ENCODE data around the gene METTL27.
"Not testable (repeated sequence)": the region's sequence is repeated elsewhere in the genome, so short reads cannot be mapped to it uniquely, and the experiment has no call there.

Gene METTL27

DNA sequence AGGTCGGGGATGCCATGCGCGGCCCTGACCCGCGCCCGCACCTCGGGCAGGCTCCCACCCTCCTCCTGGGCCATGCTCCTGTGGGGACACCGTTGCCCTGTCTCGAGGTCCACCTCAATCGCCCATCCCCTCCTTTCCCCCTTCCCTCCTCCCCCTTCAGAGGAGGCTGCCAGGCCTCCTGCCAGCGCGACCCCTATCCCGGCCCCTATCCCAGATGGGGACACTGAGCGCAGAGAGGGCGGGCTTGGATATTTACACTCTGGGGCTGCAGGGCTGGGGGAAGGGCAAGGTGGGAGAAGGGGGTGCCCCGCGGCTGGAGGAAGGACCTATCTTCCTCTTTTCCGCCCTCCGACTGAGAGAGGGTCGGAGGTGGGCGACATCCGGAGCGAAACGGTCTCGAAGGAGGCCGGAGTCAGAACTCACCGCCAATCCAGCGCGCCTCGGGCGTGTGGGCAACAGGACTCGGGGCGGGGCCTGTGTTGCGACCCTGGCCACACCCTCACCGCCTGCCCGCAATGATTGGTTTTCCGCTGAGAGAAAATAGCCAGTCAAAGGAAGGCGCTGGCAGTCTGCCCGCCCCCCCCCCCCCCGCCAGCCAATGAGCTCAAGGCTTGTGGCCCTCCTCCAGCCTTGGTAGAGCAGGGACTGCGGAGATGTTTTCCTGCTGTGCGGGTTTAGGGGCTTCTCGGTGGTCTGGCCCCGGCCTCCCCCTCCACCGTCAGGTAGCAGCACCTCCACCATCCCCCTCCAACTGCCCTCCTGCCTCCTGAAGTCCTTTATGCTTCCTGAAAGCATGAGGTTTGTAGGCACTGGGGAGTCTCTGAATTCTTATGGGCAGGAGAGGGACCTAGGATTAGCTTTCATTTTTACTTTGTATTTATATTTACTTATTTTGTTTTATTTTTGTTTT lies at the start of gene METTL27:
Gene METTL27, minus strand, starts transcription at position 450 of the 910 bp plus-strand sequence. Its CDS starts 376 bp downstream, at position 74.
- peak; percentile 84 to 89 (median 85) for DNase-seq (ENCODE audit: low read depth in 2 of 3, low spot score in 1 of 3)

DNA sequence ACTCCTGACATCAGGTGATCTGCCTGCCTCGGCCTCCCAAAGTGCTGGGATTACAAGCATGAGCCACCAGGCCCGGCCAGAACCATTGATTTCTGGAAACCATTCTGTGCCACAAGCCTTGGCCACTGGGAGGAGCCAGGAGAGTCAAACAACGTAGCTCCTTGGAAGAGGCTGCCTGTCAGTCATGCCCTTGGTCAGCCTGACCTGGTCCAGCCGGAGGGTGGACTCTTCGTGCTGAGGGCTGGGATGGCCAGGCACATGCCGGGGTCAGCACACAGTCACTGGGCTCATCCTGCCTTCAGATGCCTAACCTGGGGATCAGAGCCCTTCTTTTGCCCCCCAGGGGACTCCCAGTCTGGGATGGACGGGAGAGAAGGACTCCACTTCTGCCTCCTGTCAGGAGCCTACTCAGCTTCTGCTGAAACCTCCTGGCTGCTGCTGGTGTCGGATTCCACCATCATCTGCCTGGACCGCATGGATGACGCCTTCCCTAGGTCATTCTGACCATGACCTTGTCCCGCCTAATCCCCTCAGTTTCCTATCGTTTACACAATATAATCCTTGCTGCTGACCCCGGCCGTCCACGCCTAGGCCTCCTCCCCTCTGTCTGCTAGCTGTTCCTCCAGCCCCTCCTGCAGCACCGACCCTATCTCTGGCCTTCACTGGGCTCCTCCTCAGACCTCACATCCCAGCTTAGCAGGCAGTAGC lies 49.0 kb upstream of the METTL27 start:
- no peak for DNase-seq (ENCODE audit: low read depth in 2 of 3, low spot score in 1 of 3)

GRCh38 chr7:73890555-73891147 lies 48.3 kb upstream of the METTL27 start:
- DNase-seq (ENCODE audit: low read depth in 2 of 3, low spot score in 1 of 3) = no peak

GRCh38 chr7:73888959-73889358 lies 46.6 kb upstream of the METTL27 start:
- no peak for DNase-seq (ENCODE audit: low read depth in 2 of 3, low spot score in 1 of 3)

GRCh38 chr7:73887762-73888161 lies 45.4 kb upstream of the METTL27 start:
- no peak for DNase-seq (ENCODE audit: low read depth in 2 of 3, low spot score in 1 of 3)

DNA sequence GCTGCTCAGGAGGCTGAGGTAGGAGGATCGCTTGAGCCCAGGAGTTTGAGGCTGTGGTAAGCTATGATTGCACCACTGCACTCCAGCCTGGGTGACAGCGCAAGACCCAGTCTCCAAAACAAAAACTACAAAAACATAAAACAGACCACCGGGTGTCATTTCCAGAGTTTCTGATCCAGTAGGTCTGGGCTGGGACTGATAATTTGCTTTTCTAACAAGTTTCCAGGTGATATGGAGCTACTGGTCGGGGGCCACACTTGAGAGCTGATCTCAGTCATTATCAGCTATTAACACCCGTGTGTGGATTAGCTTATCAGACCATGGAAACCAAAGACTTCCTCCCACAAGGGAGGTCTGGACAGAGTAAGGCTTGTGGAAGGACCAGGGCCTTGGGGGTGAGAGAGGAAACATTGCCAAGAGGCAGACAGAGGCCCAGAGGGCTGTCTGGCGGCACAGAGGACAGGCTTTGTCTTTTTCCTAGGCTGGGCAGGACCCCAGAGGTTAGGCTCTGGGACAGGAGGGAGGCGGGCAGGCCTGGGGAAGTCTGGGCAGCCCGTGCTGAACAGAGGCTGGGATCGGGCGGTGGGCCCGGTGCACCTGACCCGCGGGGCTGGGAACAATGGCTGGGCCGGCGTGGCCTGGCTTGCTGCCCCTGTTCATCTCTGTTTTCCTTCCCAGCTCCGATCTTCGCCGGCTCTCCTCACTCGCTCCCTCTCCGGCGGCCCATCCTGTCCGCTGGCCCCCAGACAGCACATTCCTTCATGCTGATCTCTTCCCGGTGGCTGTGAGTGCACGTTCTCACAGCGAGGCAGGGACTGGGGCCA lies 43.9 kb upstream of the METTL27 start:
- DNase-seq (ENCODE audit: low read depth in 2 of 3, low spot score in 1 of 3) = no peak

DNA sequence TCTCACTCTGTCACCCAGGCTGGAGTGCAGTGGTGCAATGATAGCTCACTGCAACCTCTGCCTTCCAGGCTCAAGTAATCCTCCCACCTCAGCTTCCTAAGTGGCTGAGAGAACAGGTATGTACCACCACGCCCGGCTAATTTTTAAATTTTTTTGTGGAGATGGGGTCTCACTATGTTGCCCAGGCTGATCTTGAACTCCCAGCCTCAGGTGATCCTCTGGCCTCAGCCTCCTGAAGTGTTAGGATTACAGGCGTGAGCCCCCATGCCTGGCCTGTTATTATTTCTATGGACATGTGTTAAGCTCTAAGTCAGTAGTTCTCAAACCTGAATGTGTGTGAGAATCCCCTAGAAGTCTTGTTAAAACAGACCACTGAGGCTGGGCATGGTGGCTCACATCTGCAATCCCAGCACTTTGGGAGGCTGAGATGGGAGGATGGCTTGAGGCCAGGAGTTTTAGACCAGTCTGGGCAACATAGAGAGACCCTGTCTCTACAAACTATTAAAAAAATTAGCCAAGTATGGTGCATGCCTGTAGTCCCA lies 43.2 kb upstream of the METTL27 start:
- no peak for DNase-seq (ENCODE audit: low read depth in 2 of 3, low spot score in 1 of 3)

- DNase-seq (ENCODE audit: low read depth in 2 of 3, low spot score in 1 of 3) = not testable (repeated sequence)
Measured at GRCh38 chr7:73884867-73885422, 42.6 kb upstream of the METTL27 start.

GRCh38 chr7:73882047-73882402 lies 39.7 kb upstream of the METTL27 start:
- DNase-seq (ENCODE audit: low read depth in 2 of 3, low spot score in 1 of 3) = no peak

DNA sequence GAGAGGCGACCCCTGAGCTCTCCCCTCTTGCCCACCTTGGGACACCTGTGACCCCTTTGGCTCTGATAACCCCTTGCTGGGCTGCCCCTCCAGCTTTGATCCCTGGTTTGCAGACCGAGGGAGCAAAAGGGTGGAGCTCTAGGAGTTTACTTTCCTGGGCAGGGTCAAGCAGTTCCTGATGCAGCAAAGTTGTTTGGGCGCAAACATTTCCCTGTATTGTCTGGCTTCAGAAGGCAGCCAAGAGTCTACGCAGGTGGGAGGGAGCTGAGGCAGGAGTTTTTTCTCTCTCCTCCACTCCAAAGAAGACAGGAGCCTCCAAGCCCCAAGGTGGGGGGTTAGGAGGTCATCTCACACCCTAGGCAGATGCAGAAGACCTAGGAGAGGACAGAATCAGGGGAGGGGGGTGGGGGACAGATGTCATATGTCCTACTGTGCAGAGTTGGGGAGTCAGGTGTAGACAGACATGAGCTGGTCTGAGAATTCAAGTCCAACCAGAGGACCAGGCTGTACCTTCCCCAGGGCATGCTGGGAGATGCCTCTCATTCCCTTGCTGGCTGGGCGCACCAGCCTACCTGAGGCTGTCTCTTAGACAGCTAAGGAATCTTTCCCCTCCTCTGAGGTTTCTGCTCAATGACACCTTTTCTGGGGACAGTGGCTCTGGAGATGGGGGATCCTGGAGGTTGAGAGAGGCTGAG lies 39.2 kb upstream of the METTL27 start:
- DNase-seq (ENCODE audit: low read depth in 2 of 3, low spot score in 1 of 3) = no peak

DNA sequence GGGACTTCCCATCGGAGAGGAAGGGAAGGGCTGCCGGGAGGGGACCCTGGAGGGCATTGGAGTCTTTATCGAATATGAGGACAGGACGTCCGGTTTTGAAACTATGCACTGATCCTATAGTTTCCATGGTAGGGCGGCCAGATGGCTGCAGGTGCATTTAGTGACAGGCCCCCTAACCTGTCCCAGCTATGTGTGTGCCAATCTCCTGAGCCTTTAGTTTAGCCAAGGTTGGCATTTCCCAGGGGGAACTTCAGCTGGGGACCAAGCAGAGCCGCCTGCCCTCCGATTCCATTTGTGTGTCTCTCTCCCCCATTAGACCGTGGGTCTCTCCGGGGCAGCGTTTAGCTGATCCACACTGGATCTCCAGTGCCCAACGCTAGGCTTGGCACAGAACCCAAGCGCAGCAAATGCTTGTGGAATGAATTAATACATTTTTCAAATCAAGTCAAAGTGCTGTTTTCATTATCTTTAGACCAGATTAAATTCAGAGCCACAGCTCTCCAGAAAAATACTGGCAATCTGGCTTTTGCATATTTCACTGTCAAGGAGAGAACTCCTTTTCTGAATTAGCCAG lies 38.5 kb upstream of the METTL27 start:
- no peak for DNase-seq (ENCODE audit: low read depth in 2 of 3, low spot score in 1 of 3)

DNA sequence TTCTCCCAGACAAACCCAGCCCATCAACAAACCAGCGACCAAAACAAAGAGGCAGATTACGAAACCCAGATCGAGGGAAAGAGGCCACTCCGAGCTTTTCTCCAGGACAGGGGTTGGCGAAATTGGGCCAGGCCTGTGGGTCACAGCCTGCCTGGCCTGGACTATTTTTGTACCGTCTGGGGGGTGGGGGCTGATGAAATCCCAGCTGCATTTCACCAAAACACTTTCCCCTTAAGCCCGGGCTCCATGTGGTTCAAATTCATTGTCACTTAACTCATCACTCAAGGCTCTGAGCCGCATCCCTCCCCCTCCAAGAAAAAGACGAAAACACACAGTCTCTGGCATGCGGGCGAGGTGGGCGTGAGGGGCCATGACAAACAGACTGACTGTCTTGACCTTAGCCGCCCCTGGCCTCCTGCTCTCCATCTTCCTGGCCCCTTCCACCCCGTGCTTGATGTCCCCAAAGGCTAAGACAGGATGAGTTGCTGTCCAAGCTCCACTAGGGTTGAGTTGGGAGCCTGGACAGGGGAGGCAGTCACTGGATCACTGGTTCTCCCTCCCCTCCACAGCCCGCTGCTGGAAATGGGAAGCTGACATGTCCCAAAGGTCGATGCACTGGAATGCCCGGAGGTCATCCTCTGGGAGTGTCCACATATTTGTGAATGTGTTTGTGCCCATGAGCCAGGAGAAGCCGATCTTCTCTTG lies 37.8 kb upstream of the METTL27 start:
- DNase-seq (ENCODE audit: low read depth in 2 of 3, low spot score in 1 of 3) = no peak

DNA sequence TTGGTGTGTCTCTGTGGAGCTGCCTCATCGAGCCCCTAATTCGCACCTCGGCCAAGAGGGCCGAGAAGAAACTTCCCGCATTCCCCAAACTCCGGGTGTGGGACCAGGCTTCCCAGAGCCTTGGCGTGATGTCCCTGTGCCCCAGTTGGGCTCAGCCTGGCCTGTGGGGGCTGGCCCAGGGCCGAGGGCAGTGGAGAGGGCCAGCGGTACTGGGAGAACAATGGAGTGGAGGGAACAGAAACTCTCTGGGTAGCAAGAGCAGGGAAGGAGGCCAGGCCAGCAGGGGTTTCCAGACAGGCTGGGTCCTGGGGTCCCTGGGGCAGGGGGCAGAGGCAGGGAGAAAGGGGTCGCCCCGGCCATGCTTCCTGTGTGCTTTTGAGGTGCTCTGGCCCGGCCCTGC lies 34.7 kb upstream of the METTL27 start:
- no peak for DNase-seq (ENCODE audit: low read depth in 2 of 3, low spot score in 1 of 3)

DNA sequence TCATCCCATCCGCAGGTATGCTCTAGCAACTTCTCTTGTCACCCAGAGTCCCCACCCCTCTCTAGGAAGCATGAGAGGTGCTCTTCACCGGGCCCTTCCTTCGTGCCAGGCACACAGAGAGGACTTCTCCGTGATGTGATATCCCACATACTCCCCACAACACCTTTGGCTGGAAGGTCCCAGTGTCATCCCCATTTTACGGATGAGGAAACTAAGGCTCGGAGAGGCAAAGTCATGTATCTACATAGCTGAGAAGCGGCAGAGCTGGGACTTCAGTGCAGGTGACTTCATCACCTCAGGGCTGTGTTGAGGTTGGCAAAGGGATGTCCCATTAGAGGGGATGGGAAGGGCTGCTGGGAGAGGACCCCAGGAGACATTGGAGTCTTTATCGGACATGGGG lies 34.0 kb upstream of the METTL27 start:
- DNase-seq (ENCODE audit: low read depth in 2 of 3, low spot score in 1 of 3) = no peak

DNA sequence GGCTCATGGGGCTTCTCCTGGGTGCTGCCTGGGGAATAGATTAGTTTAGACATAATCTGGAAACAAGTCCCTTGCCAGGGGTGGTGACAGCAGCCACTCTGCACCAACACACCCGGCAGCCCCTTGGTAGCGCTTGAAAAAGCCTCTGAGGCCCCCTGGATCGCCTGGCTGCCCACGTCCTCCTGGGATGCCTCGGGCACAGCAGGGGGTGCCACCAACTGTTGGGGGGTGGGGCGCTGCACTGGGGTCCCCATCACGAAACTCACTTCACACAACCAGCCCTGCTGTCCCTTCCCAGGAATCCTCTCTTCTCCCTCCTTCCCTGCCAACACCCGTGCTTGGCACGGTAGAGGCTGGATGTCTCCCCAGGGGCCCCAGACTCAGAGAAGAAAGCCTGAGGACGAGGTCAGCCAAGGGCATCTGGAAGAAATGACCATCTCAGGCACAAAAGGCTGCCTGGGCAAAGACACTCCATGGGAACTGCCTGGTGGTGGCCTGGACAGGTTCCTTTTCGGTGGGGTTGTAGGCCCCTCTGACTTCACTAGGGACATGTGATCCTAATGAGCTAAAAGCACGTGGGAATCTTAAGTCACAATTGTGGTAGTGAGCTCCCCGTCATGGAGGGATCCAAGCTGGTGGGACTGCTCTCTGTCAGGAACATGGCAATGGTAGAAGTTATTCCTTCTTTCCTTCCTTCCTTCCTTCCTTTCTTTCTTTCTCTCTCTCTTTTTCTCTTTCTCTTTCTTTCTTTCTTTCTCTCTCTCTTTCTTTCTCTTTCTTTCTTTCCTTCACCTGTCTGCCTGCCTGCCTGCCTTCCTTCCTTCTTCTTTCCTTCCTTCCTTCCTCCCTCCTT lies 30.0 kb upstream of the METTL27 start:
- DNase-seq (ENCODE audit: low read depth in 2 of 3, low spot score in 1 of 3) = no peak

GRCh38 chr7:73871163-73872011 lies 29.1 kb upstream of the METTL27 start:
- no peak for DNase-seq (ENCODE audit: low read depth in 2 of 3, low spot score in 1 of 3)

DNA sequence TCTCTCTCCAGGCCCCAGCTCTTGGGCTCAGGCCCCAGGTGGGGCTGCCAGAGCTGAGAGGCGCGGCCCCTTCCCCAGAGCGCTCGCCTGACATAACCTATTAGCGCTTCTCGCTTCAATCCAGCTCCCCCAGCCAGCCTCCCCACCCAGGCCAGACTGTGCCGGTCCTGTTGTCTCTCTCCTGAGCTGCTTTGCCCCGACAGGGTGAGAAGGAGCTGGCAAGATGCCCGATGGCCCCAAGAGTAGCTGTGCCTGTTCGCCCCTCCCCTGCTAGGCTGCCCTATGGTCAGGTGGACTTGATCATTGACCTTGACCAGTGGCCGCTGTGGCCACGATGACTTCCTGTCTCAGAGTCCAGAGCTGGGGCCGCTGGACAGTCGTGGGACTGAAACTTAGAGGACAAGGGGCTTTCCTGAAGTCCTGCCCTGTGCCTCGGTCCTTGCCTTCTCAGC lies 27.8 kb upstream of the METTL27 start:
- DNase-seq (ENCODE audit: low read depth in 2 of 3, low spot score in 1 of 3) = no peak

Data from stimulated activated CD4-positive, alpha-beta T cell treated with anti-CD3 and anti-CD28 coated beads, Interleukin-12 subunit alpha, Interleukin-12 subunit beta, amount 100 ng/mL, for 48 hours (primary cell).